ENCODE results near the gene DRD3.

DNA sequence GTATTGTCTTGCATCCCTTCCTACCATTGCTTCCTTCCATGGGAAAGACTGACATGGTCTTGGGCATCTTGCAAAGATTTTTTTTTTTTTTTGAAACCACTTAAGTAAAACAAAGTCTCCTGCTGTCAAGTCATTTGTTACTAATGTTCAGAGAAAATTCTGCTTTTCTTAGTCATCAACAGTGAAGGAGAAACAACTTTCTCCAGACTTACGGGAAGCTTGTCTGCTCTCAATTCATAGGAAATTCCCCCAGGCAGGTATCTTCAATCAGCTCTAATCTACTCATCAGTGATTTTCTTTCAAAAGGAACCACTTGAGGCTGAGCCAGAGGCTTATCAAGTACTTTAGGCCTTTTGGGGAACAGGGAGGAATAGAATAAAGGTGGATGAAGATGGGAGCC, 15.9 kb upstream of the DRD3 start:
- TF ChIP-seq CEBPB (IDR thresholded peaks at IDR 0.05; ENCODE audit: low read depth, low read length): no peak
- no peak for TF ChIP-seq SUZ12 (IDR thresholded peaks at IDR 0.05; ENCODE audit: low read length)
- no peak for TF ChIP-seq SP2 (IDR thresholded peaks at IDR 0.05; ENCODE audit: low read length)
- TF ChIP-seq, protein P1, sequence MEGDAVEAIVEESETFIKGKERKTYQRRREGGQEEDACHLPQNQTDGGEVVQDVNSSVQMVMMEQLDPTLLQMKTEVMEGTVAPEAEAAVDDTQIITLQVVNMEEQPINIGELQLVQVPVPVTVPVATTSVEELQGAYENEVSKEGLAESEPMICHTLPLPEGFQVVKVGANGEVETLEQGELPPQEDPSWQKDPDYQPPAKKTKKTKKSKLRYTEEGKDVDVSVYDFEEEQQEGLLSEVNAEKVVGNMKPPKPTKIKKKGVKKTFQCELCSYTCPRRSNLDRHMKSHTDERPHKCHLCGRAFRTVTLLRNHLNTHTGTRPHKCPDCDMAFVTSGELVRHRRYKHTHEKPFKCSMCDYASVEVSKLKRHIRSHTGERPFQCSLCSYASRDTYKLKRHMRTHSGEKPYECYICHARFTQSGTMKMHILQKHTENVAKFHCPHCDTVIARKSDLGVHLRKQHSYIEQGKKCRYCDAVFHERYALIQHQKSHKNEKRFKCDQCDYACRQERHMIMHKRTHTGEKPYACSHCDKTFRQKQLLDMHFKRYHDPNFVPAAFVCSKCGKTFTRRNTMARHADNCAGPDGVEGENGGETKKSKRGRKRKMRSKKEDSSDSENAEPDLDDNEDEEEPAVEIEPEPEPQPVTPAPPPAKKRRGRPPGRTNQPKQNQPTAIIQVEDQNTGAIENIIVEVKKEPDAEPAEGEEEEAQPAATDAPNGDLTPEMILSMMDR (IDR thresholded peaks at IDR 0.05; ENCODE audit: control extremely low read depth in 1 of 3, insufficient read depth in 1 of 3, low read depth in 1 of 3, low read length in 3 of 3): no peak
- TF ChIP-seq SIX5 (IDR thresholded peaks at IDR 0.05; ENCODE audit: low read depth, low read length): no peak
- no peak for TF ChIP-seq SIRT6 (IDR thresholded peaks at IDR 0.05; ENCODE audit: low read length)
- TF ChIP-seq POLR2AphosphoS5 (IDR thresholded peaks at IDR 0.05; ENCODE audit: low read depth, low read length): no peak
- TF ChIP-seq PHF8 (conservative IDR thresholded peaks at IDR 0.05; ENCODE audit: low read depth, low read length): no peak
- TF ChIP-seq POLR2A (IDR thresholded peaks at IDR 0.05; ENCODE audit: control extremely low read depth in 1 of 2, low read depth in 2 of 2, low read length in 2 of 2): no peak
- no peak for TF ChIP-seq RNF2 (IDR thresholded peaks at IDR 0.05; ENCODE audit: borderline replicate concordance, low read depth, low read length, missing control alignments, poor library complexity, severe bottlenecking)
- no peak for TF ChIP-seq YY1 (IDR thresholded peaks at IDR 0.05; ENCODE audit: low read depth, low read length)
- TF ChIP-seq, protein P2, sequence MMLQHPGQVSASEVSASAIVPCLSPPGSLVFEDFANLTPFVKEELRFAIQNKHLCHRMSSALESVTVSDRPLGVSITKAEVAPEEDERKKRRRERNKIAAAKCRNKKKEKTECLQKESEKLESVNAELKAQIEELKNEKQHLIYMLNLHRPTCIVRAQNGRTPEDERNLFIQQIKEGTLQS (IDR thresholded peaks at IDR 0.05; ENCODE audit: insufficient read depth, low read depth, low read length): no peak
- TF ChIP-seq NRF1 (IDR thresholded peaks at IDR 0.05; ENCODE audit: low read depth, low read length): no peak
